Posterior cingulate gyrus (tissue), 11 donors: ENCODE results near the gene NSD1.
"Not testable (repeated sequence)": the region's sequence is repeated elsewhere in the genome, so short reads cannot be mapped to it uniquely, and the experiment has no call there.

ENCODE experiments used
- DNase-seq, 10 donors: peaks; one replicate each; pipeline versions ENCODE4 v3.0.0 to v3.0.0-alpha.2; 2020 to 2021; ENCODE audit warnings: mixed read lengths in 3 of 10
- intact Hi-C: fragments of 100-400 bp; cut with DNase I; formaldehyde crosslinking; loops from one replicate; pipeline ENCODE4 v1.15.1; 2023

The NSD1 gene

GRCh38 chr5:177209610-177210009, 76.0 kb downstream of the NSD1 start:
- intact Hi-C loops, result no loop called here

GRCh38 chr5:177212242-177212641, 78.7 kb downstream of the NSD1 start:
- intact Hi-C loops, result no loop called here

More at GRCh38 chr5:177209610-177210009, 76.0 kb downstream of the NSD1 start:
- no peak for DNase-seq

GRCh38 chr5:177220576-177220975, 87.0 kb downstream of the NSD1 start:
- intact Hi-C loops, result no loop called here
- no peak for DNase-seq

More at GRCh38 chr5:177212242-177212641, 78.7 kb downstream of the NSD1 start:
- no peak for DNase-seq

GRCh38 chr5:177222269-177222668, 88.7 kb downstream of the NSD1 start:
- intact Hi-C loops, result no loop called here
- DNase-seq, result no peak

GRCh38 chr5:177225798-177226197, 92.2 kb downstream of the NSD1 start:
- intact Hi-C loops, result no loop called here
- DNase-seq, result no peak

GRCh38 chr5:177226860-177227259, 93.3 kb downstream of the NSD1 start:
- intact Hi-C loops, result no loop called here
- no peak for DNase-seq

GRCh38 chr5:177228751-177229150, 95.2 kb downstream of the NSD1 start:
- no peak for DNase-seq
- intact Hi-C loops, result no loop called here

- intact Hi-C loops, result no loop called here
- DNase-seq, result no peak
These were observed 97.1 kb downstream of the NSD1 start for GRCh38 chr5:177230660-177231059.

GRCh38 chr5:177231479-177232250, 98.1 kb downstream of the NSD1 start:
- DNase-seq, result no peak
- intact Hi-C loops, result no loop called here

- intact Hi-C loops, result no loop called here
These were observed 98.8 kb downstream of the NSD1 start for GRCh38 chr5:177232358-177232757.

GRCh38 chr5:177232761-177233160, 99.2 kb downstream of the NSD1 start:
- DNase-seq, result no peak
- intact Hi-C loops, result no loop called here

More at GRCh38 chr5:177232358-177232757, 98.8 kb downstream of the NSD1 start:
- DNase-seq, result no peak

GRCh38 chr5:177233206-177233605, 99.6 kb downstream of the NSD1 start:
- intact Hi-C loops, result no loop called here
- no peak for DNase-seq

GRCh38 chr5:177233802-177234201, 100.2 kb downstream of the NSD1 start:
- intact Hi-C loops, result no loop called here

GRCh38 chr5:177234841-177235240, 101.3 kb downstream of the NSD1 start:
- DNase-seq, result no peak
- intact Hi-C loops, result no loop called here

More at GRCh38 chr5:177233802-177234201, 100.2 kb downstream of the NSD1 start:
- no peak for DNase-seq

GRCh38 chr5:177241768-177242167, 108.2 kb downstream of the NSD1 start:
- DNase-seq, result no peak
- intact Hi-C loops, result no loop called here

- no peak for DNase-seq
- intact Hi-C loops, result no loop called here
These were observed 108.7 kb downstream of the NSD1 start for GRCh38 chr5:177242304-177242703.

- DNase-seq, result no peak
- intact Hi-C loops, result no loop called here
These were observed 116.4 kb downstream of the NSD1 start for GRCh38 chr5:177249761-177250537.

GRCh38 chr5:177253252-177253651, 119.7 kb downstream of the NSD1 start:
- DNase-seq, result no peak
- intact Hi-C loops, result no loop called here

GRCh38 chr5:177256296-177256695, 122.7 kb downstream of the NSD1 start:
- DNase-seq, result no peak
- intact Hi-C loops, result no loop called here

- DNase-seq, intact Hi-C loops: not testable (repeated sequence)
These were observed 125.1 kb downstream of the NSD1 start for GRCh38 chr5:177258711-177259110.

GRCh38 chr5:177260961-177261360, 127.4 kb downstream of the NSD1 start:
- intact Hi-C loops, result no loop called here
- no peak for DNase-seq

- DNase-seq, result no peak
- intact Hi-C loops, result no loop called here
These were observed 127.9 kb downstream of the NSD1 start for GRCh38 chr5:177261510-177261909.
